ENCODE measurements around the gene PTPRN2. TPM values are rescaled to one million over a fixed set of nuclear protein-coding genes. Genes with fewer than 3 reads are reported as not detected.

Gene PTPRN2
- total and polyA plus RNA-seq, 9 of the 15 experiments (the other 6 are each of a cell fraction or from before 2014, with no cell fraction given), result not detected

- POLR2A ChIA-PET, result interaction anchor here (0.6 kb wide), 1 partner anchor 431 kb away, joined by 3 read pairs; no protein-coding TSS in a partner anchor
- Histone ChIP-seq H3K27ac (ENCODE audit: extremely low read depth, low read depth, low read length) (no peak overlapping the region), H3K4me1 (replicated peaks in 1 of 2; ENCODE audit: control insufficient read depth in 2 of 2, insufficient read depth in 2 of 2, low read length in 2 of 2) (peaks cover 0 to 5% of the 10 kb centered on the region in 2 experiments; a peak in 1 of 5 replicates), H3K9me3 (replicated peaks; ENCODE audit: control insufficient read depth, insufficient read depth, low read depth, low read length) (no peaks in the 10 kb centered on the region), H3K36me3 (ENCODE audit: control insufficient read depth, insufficient read depth, low read length) (no peaks in the 10 kb centered on the region), H3K4me3 (no peak overlapping the region), H3K79me2 (ENCODE audit: control insufficient read depth, insufficient read depth, low read length) (no peaks in the 10 kb centered on the region), H3K9ac (ENCODE audit: insufficient read depth in 1 of 2, low read depth in 2 of 2, low read length in 2 of 2) (no peak overlapping the region), H4K20me1 (replicated peaks; ENCODE audit: control insufficient read depth, insufficient read depth, low read length) (no peaks in the 10 kb centered on the region), H3K27me3 (ENCODE audit: control insufficient read depth in 2 of 2, insufficient read depth in 2 of 2, low read length in 2 of 2) (peaks cover 52 to 88% of the 10 kb centered on the region in 2 experiments; a peak in 4 of 5 replicates), H3K9me1 (ENCODE audit: control insufficient read depth, insufficient read depth, low read length) (no peaks in the 10 kb centered on the region), H3K4me2 (ENCODE audit: insufficient read depth, low read length) (no peak overlapping the region), H2AFZ (ENCODE audit: low read depth, low read length) (no peak overlapping the region)
- TF ChIP-seq SMARCA4 (IDR thresholded peaks at IDR 0.05) (no peak), DDX20 (tag; IDR thresholded peaks at IDR 0.05; ENCODE audit: low read depth) (no peak), ZNF436 (CRISPR knock-in tag; IDR thresholded peaks at IDR 0.05) (no peak), TEAD2 (tag; IDR thresholded peaks at IDR 0.05) (no peak), PRDM10 (IDR thresholded peaks at IDR 0.05; ENCODE audit: partially characterized antibody) (no peak), ZNF445 (CRISPR knock-in tag; IDR thresholded peaks at IDR 0.05; ENCODE audit: low read depth) (no peak), ZNF175 (CRISPR knock-in tag; IDR thresholded peaks at IDR 0.05; ENCODE audit: low read depth) (no peak), TCFL5 (CRISPR knock-in tag; conservative IDR thresholded peaks at IDR 0.05) (no peak), ETV1 (tag; conservative IDR thresholded peaks at IDR 0.05; ENCODE audit: low read depth) (no peak), ZNF197 (CRISPR knock-in tag; IDR thresholded peaks at IDR 0.05; ENCODE audit: low read depth) (no peak), L3MBTL2 (IDR thresholded peaks at IDR 0.05) (no peak), ERF (CRISPR knock-in tag; IDR thresholded peaks at IDR 0.05) (no peak), PRMT5 (CRISPR knock-in tag; IDR thresholded peaks at IDR 0.05) (no peak), ARNT (IDR thresholded peaks at IDR 0.05) (no peak), FOXJ2 (tag; IDR thresholded peaks at IDR 0.05) (no peak)
- CTCF ChIA-PET (ENCODE audit: low intra/inter-chr PET ratio), result no interaction called here
- ATAC-seq (no peak), DNase-seq (ENCODE audit: extremely low read depth in 1 of 4, low spot score in 3 of 4) (no peak), FAIRE-seq (no peak)
- intact Hi-C loops (cut with micrococcal nuclease), result no loop called here
- 5% methylated on average over 12 of the region's 12 CpGs for WGBS (ENCODE audit: insufficient coverage, low coverage, missing lambda C conversion rate)
- in situ Hi-C loops (cut with MboI), result no loop called here
- no TSS peak for BruUV-seq (replicated peaks)
Measured at GRCh38 chr7:158449942-158450341, 137.7 kb downstream of the PTPRN2 start.
